Bronchial epithelial cell (primary cell): Measurements from ENCODE around the gene SLC35D2. TPM values are rescaled to one million over a fixed set of nuclear protein-coding genes. Genes with fewer than 3 reads are reported as not detected.

Experiments used
- DNase-seq: peaks from one replicate; pipeline ENCODE4 v3.0.0-alpha.2; 2010; ENCODE audit warnings: low read depth
- FAIRE-seq: peaks from 2 replicates; lab custom pipeline; 2011; peaks lifted over from hg19 to GRCh38; lab: Jason Lieb, UNC
- H3K27me3 ChIP-seq: 2 replicates; pipeline ENCODE4 v1.5.1; 2011; ENCODE audit warnings: low read length; ENCODE audit not compliant: control insufficient read depth, insufficient read depth
- H3K36me3 ChIP-seq: 2 replicates; pipeline ENCODE4 v1.5.1; 2011; ENCODE audit warnings: low read length; ENCODE audit not compliant: control insufficient read depth, insufficient read depth
- H3K4me3 ChIP-seq: 2 replicates; pipeline ENCODE4 v1.5.1; 2011; ENCODE audit warnings: mild to moderate bottlenecking, low read depth, low read length, control low read depth
- CTCF ChIP-seq: IDR thresholded peaks from 2 replicates; pipeline ENCODE4 v1.5.1; 2011; ENCODE audit warnings: mild to moderate bottlenecking, moderate library complexity, low read length, control low read depth, inconsistent platforms; ENCODE audit not compliant: insufficient read depth, severe bottlenecking
- total RNA-seq: library from RNA; depleted of rRNA; stranded (reverse); fragments of >200 nt; gene quantifications from 2 replicates; pipeline ENCODE4 v1.2.1, GENCODE V29; 2014

SLC35D2 gene
- total RNA-seq = 19.1 and 30.3 TPM in 2 replicates

DNA sequence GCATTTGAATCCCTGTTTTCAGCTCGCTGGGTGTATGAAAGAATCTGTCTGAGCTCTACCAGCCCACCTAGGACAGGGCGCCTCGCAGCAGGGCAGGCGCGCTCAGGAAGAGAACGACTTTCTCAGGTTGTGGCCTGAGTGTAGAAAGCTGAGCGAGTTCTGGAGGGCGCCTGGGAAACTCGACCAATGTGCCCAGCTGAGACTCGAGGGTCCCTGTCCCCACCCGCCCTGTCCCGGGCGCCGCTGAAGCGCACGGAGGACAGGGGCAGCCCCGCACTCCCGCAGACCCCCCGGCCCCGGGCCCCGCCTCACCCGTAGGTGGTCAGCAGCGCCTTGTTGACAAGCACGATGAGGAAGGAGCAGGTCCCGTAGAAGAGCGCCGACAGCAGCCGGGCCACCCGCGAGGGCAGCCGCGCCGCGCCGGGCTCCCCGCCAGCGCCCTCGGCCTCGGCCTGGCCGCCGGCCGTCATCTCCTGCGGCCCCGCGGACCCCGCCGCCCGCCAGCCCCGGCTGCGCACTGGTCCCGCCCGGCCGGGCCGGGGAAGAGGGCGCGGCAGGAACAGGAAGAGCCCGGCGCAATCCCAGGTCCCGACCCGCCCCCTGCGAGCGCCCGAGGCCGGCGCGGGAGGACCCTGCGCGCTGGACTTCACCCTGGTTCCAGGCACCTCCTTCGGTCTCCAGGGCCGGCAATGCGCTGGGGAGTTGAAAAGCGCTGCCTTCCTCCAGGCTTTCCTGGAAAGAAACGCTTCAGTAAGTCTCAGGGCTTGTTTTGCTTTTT, at the start of gene SLC35D2:
SLC35D2 (minus strand) TSS at position 547 of the 778 bp plus-strand sequence; CDS start at position 470, 77 bp downstream.
- peak within 1 kb of the TSS; percentile 67 for H3K4me3 ChIP-seq
- peak; percentile 27 for DNase-seq
- no peak for FAIRE-seq
- no peaks in the 10 kb centered on the region for H3K27me3 ChIP-seq
- no peak for TF ChIP-seq CTCF
- no peaks in the 10 kb centered on the region for H3K36me3 ChIP-seq

- Histone ChIP-seq H3K4me3 (no peak overlapping the region), H3K36me3 (no peaks in the 10 kb centered on the region), H3K27me3 (no peaks in the 10 kb centered on the region)
- DNase-seq (no peak), FAIRE-seq (no peak)
- TF ChIP-seq CTCF = no peak
Measured at GRCh38 chr9:96430377-96430776, 46.9 kb upstream of the SLC35D2 start.

DNA sequence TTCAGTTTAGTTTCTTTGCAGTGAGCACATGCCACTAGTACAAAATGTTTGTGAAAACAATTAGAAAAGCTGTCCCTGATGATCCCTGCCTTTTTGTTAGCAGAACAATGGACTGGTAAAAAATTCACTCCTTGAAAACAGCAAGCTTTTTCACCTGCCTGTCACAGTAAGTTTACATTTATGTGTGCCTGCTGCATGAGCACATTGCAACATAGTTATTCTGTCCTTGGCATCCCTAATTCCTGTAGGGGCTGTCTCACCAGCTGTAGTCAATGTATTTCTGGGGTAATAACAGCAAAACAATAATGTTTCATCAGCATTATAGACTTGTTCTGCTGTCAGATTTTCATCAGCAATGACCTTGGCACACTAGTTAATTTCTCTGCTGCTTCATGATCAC, 46.2 kb upstream of the SLC35D2 start:
- DNase-seq (no peak), FAIRE-seq (no peak)
- H3K36me3 ChIP-seq = no peaks in the 10 kb centered on the region
- H3K4me3 ChIP-seq = no peak overlapping the region
- no peak for TF ChIP-seq CTCF
- no peaks in the 10 kb centered on the region for H3K27me3 ChIP-seq

GRCh38 chr9:96425500-96426169, 42.1 kb upstream of the SLC35D2 start:
- H3K27me3 ChIP-seq = no peaks in the 10 kb centered on the region
- no peak for FAIRE-seq
- H3K4me3 ChIP-seq = no peak overlapping the region
- no peak for DNase-seq
- no peaks in the 10 kb centered on the region for H3K36me3 ChIP-seq
- no peak for TF ChIP-seq CTCF

- no peak overlapping the region for H3K4me3 ChIP-seq
- DNase-seq = peak; percentile 48
- FAIRE-seq = no peak
- no peaks in the 10 kb centered on the region for H3K36me3 ChIP-seq
- TF ChIP-seq CTCF = no peak
- H3K27me3 ChIP-seq = no peaks in the 10 kb centered on the region
Measured at GRCh38 chr9:96423985-96424336, 40.5 kb upstream of the SLC35D2 start.
